Suprapubic skin (tissue), 3 donors: ENCODE results near the gene CCDC87.

ENCODE experiments used
- POLR2AphosphoS5 ChIP-seq, 3 donors: sonication (generic); formaldehyde crosslinking; IDR thresholded peaks; one replicate each; pipeline ENCODE4 v1.6.1; 2017; ENCODE audit warnings: antibody characterized with exemption in 3 of 3
- TF ChIP-seq, protein P1 (sequence below), 2 donors: fragments of 200-600 bp in 1 of 2; fragments of 450-650 bp in 1 of 2; sonication (generic) in 1 of 2; IDR thresholded peaks; one replicate each; pipeline ENCODE4 v1.5.1; 2016 to 2019; ENCODE audit warnings: antibody characterized with exemption in 2 of 2, mild to moderate bottlenecking in 1 of 2, moderate library complexity in 1 of 2

DNA sequence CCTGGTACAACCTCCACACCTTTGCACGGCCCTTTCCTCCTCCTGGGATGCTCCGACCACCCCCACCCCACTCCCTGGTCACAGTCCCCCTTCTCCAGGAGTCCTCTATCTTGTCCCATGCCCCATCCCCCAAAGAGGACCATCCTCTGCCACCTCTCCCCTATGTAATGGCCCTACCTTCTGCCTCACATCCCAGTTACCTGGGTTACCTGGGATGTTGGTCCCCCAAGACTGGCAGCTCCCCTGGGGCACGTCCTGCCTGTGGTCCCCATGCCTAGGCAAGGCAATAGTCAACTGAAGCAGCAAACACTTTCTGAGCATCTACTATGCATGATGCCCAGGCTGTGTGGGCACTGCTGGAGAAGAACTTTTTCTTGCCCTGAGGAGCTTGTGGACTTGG, 37.4 kb downstream of the CCDC87 start:
- TF ChIP-seq, protein P1, sequence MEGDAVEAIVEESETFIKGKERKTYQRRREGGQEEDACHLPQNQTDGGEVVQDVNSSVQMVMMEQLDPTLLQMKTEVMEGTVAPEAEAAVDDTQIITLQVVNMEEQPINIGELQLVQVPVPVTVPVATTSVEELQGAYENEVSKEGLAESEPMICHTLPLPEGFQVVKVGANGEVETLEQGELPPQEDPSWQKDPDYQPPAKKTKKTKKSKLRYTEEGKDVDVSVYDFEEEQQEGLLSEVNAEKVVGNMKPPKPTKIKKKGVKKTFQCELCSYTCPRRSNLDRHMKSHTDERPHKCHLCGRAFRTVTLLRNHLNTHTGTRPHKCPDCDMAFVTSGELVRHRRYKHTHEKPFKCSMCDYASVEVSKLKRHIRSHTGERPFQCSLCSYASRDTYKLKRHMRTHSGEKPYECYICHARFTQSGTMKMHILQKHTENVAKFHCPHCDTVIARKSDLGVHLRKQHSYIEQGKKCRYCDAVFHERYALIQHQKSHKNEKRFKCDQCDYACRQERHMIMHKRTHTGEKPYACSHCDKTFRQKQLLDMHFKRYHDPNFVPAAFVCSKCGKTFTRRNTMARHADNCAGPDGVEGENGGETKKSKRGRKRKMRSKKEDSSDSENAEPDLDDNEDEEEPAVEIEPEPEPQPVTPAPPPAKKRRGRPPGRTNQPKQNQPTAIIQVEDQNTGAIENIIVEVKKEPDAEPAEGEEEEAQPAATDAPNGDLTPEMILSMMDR (IDR thresholded peaks at IDR 0.05) = no peak
- no peak for TF ChIP-seq POLR2AphosphoS5 (IDR thresholded peaks at IDR 0.05)
